ENCODE data around the gene MTX3.
A peak's percentile ranks its signal among the peaks of the same experiment; 100 is the strongest.

Gene MTX3, protein sequence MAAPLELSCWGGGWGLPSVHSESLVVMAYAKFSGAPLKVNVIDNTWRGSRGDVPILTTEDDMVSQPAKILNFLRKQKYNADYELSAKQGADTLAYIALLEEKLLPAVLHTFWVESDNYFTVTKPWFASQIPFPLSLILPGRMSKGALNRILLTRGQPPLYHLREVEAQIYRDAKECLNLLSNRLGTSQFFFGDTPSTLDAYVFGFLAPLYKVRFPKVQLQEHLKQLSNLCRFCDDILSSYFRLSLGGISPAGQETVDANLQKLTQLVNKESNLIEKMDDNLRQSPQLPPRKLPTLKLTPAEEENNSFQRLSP

DNA sequence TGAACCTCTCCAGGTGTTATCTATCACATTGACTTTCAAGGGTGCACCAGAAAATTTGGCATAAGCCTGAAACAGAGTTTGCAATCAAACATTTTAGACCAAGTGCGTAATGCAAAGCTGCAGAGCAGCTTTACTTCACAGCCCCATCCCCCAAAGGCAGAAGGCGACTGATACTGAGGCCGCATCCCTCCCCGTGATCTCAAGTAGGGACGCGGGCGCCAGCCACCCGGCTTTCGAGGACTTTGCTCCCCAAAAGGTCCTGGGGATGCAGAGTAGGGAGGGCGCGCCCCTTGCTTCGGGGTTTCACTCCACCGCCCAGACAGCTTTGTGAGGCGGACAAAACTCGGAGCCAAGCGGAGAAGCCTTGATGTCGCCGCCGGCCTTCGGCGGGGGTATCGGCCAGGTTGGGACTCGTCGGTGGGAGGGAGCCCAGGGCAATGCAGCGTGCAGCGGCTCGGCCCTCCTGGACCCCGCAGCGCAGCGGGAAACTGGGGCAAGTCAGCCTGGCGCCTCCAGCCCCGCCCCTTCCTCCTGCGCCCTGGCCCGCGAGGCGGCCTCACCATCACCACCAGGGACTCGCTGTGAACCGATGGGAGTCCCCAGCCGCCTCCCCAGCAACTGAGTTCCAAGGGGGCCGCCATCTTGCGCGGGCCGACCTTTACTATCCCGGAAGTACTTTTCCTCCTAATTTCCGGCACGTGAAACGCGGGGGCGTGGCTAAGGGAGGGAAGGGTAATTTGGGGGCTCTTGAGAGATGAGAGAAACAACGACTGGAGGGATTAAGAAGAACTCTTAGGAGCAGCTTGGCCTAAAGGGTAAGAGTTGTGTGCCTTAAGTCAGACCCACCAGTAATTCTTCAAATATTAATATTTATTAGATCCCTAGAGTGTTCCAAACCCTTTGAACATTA lies at the start of gene MTX3:
MTX3 (minus strand) TSS at position 665 of the 910 bp plus-strand sequence; CDS start at position 641, 24 bp downstream.
- DNase-seq: peak; percentile 83

DNA sequence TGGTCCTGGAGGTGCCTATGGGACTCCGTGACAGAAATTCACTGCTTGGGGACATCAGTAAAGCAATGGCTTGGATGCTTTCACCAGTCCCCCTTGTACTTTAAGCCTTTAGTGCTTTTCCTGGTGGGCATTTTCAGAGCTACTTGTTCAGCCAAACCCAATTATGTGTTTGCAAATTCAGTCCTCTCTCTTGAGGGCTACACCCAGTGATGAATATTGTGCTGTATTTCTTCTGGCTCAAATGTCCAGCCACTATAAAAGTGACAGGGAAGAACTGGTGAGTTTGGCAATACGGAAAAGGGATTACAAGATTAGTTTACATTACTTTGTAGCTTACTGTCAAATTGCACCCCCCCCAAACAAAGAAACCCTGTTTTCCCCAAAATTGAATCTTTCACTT lies 48.6 kb upstream of the MTX3 start:
- no peak for DNase-seq

DNA sequence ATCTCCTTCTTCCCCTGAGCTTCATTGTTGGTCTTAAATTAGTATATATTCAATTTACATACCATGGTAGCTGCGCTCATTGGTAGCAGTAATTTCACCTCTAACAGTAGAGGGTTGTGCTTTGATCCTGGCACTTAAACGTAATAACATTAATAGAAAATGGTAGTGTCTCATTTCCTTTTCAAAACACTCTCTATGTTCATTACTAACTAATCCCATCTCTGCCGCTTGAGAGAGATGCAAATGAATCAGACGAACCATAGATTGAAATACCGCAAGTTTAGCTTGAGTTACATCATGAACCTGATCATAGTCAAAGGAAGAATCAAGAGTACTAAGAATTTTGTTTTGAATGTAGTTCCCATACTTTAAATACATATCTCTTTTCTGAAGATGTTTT lies 46.3 kb upstream of the MTX3 start:
- DNase-seq: no peak

DNA sequence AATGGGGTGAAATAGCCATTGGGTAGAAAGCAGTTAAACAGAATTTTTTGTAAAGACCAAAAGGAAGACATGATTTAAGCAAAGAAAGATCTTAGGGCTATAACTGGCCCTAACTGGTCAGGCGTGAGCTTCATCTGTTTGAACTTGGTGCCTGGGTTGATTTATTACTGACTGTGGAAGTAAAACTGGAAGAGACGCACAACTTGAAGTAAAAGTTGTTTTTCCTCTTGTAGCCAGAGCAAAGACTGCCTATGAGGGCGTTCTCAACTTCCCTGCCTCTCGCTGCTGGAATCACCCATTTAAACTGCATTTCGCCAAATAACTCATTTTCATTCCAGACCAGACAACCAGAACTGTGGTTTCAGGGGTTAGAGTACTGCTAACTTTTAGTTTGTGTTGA lies 45.6 kb upstream of the MTX3 start:
- no peak for DNase-seq

GRCh38 chr5:80035839-80036238 lies 44.8 kb upstream of the MTX3 start:
- no peak for DNase-seq

DNA sequence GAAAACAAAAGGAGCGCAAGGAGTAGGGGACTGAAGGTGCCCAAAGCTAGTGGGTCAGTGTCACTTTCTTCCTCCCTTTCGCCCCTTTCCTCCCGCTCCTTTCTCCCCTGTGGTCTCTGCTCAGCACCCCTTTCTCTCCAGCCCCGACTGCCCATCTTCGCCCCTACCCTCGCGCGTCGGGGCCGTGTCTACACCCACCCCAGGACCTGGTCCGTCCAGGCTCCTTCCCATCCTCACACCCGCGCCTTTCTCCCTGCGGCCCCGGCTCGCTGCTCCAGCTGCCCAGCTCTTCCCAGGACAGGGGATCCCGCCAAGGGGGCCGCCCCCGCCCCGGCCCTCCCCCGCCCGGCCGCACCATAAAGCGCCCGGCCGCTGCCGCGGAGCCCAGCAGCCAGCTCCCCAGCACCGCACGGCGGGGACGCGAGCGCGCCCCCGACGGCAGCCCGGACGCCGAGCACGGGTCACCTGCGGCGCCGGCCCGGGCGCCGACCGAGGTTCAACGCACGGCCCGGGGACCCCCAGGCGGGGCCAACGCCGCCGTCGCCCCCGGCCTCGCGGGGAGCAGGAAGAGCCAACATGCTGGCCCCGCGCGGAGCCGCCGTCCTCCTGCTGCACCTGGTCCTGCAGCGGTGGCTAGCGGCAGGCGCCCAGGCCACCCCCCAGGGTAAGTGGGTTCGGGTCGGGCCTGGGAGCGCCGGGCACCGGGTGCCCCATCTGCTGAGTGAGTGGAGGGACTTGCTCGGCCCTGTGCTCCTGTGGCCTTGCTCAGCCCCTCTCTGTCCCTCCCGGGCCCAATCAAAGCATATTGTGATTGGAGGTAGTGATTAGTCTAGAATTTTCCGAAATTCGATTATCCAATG lies 44.1 kb upstream of the MTX3 start, which contains the start of gene THBS4:
THBS4 (plus strand) TSS at position 387 of the 860 bp plus-strand sequence; CDS start at position 577, 190 bp downstream.
- DNase-seq: no peak

DNA sequence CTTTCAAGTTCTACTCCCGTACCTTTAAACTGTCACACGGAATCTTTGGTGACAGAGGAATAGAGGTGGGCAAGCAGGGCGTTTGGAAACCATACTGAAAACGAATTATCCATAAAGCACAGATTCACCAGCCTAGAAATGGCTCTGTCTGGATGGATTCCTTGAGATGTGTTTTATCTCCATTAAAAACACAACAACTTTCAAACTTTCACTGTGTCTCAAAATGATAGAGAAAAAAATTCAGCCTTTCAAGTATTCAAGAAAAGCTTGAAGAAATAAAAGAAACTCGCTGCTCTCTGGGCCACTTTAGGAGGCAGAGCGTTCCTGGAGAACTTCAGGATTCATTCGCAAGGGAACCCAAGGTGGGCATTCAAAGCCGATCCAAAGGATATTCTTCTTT lies 43.5 kb upstream of the MTX3 start:
- no peak for DNase-seq

DNA sequence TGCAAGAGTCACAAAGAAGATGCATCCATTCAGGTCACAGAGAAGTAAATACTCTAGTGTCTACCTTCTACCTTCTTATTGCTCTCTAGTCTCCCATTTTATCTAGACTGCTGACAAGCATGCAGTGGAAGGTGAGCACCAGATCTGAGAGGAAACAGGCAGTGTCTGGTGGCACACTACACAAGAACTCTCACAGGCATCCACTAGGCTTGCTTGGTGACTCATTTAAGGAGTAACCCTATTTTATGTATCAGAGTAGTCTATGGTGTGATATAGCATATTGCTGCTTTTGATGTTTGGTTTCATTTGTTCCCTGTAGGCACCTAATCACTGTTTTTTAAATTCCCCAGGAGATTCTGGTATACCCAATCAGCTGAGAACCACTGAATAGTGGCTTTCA lies 42.5 kb upstream of the MTX3 start:
- no peak for DNase-seq

GRCh38 chr5:80031109-80031508 lies 40.0 kb upstream of the MTX3 start:
- DNase-seq: no peak

DNA sequence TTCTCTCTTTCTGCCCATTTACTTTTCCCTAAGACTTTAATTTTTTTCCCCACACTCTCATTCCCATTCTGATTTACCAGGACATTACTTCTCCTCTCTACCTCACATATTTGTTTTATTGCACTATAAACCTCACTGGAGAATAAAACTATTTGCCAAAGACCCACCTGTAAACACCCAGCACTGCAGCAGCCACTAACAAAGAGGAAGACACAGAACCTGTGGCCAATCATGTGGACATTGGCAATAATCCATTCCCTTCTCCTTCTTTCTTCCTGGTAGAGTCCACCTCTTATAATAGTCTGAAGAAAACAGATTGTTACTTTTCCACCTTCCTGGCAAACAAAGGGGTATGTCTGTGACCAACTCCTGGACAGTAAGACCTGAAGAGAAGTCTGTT lies 35.8 kb upstream of the MTX3 start:
- no peak for DNase-seq

DNA sequence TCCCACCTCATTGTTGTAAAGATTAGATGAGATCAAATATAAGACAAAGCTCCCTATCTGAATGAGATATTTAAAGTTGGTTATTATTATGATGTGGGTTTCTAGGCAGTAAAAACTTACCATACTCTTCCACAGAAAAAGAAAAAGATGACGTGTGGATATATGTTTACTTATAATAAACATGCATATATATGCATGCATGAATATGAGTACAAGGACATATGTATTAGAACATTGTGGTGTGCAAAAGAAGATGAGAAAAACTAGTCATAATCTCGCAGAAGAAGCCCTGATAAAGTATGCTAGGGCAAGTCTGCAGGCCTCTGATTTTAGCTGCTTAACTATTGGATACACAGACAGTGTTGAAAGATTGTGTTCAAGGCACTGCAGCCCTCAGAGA lies 34.0 kb upstream of the MTX3 start:
- DNase-seq: no peak

DNA sequence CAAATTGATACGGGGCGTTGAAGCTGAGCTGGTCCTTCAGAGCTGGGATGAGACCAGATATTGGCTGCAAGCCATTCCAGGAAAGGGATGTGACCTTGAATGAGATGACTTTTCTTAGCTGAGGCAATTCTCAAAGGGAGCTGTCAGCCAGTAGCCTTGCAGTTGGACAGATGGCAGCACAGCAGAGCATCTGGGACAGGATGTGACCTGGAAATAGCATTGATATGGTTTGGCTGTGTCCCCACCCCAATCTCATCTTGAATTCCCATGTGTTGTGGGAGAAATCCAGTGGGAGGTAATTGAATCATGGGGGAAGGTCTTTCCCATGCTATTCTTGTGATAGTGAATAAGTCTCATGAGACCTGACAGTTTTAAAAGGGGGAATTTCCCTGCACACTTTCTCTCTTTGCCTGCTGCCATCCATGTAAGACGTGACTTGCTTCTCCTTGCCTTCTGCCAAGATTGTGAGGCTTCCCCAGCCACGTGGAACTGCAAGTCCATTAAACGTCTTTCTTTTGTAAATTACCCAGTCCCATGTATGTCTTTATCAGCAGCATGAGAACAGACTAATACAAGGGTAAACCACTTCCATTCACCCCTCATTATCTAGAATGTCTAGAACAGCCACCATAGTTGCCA lies 19.8 kb upstream of the MTX3 start:
- DNase-seq: peak; percentile 66

DNA sequence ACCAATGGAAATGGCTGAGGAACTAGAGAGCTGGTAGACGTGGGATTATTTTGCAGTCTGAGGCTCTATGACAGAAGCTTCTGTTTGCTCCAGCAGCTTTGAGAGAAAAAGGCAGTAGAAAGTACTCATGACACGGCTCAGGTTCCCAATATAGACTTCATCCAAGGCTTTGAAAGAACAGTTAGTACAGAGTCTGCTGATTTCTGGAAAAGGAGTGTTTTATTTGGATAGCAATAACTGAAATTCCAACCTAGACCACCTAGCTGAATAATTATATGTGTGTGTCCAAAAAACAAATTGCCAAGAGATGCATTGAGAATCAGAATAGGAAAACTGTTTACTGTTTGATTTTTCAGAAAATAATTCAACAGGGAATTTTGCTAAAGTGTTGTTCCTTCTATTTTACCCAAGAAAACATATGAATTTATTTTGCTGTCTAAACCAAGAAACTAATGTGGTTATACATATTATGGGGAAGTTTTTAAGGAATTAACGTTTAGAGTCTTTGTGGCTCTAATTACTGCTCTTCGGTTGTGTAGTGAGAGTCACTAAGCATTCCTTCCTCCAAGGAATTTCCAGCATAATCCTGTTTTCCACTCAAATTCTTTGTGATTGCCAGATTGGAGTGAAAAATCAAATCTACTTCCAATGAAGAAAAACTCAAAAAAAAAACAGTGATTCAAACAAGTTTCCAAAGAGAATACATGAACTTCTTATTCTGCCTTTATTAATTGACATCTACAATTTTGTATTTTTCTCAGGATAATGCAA lies 18.1 kb upstream of the MTX3 start:
- DNase-seq: no peak

GRCh38 chr5:80002677-80003076 lies 11.6 kb upstream of the MTX3 start:
- no peak for DNase-seq

GRCh38 chr5:79999722-80000121 lies 8.7 kb upstream of the MTX3 start:
- no peak for DNase-seq

DNA sequence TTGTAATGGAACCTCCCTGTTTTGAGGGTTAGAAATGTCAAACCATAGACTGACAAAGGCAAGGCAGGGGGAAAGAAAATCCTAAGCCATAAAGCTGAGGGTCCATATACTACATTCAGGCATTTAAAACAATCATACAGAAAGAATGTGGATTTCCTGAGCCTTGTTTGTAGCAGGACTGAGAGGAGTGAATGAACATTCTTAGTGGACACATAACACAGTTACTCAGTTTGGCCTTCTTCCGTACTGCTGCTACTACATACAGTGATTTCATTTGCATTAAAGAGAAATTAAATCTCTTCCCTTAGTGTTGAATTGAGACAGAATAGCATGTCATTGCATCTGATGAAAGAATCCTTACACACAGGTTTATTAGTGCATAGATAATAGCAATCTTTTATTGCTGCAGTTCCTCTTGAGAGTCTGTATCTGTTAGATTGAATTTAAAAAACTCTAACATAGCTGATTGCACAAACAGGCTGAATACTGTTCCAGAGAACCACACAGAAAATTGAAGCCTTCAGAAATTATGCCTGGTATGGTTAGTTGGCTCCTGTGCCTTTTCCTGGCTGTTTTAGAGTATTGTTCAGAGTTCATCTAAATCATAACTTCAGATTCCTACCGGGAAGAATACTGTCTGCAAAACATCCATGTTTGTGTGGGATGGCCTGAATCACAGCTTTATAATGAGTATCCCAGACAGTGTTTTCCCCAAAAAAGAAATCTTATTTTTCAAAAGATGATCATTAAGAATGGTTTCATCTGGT lies 2.0 kb upstream of the MTX3 start:
- DNase-seq: no peak

DNA sequence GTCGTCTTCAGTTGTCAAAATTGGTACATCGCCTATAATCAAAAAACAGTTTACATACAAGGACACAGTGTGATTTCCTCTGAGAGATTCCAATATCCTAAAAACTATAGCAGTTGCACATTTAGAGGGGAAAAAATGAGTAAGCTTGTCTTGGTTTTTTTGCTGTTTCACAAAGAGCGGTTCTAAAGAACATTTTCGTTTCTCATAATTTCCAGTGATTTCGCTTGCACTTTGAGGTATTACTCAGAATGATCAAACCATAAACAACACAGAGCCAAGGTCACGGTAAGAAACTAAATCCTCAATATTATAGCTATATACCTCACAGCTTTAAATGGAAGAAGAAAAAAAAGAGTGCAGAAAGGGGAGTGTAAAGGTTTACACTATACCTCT lies 861 bp downstream of the MTX3 start:
- no peak for DNase-seq

DNA sequence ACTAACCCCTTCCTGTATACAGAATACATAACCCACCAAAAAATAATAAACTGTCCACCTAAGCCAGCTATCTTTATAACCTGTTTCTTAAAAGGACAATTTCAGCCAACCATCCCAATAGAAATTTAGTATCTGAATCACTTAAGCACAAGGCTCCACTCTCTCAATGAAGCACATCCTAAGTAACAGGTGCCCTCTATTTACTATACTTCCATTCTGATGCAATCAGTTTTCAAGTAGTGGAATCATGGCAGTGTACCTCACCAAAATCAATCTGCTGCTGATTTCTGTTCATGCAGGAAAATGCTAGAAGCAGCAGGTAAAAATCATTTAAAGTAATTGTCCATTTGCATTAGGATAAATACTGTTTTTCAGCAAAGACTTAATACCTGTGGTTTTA lies 4.8 kb downstream of the MTX3 start:
- no peak for DNase-seq

DNA sequence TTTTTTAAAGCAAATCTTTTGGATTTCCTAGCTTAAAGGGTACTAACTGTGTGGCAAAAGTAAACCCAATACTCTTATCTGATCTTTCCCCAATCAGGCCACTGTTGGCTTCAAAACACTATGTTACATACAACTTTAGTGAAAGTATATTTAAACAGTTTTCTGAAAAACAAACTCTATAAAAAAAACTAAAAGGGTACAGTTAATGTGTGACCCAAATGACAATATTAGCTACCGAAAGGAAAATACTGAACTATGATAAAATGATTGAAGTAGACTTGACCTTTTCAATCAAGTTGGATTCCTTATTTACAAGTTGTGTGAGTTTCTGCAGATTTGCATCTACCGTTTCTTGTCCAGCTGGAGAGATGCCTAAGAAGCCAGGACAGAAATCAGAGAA lies 5.8 kb downstream of the MTX3 start:
- no peak for DNase-seq

DNA sequence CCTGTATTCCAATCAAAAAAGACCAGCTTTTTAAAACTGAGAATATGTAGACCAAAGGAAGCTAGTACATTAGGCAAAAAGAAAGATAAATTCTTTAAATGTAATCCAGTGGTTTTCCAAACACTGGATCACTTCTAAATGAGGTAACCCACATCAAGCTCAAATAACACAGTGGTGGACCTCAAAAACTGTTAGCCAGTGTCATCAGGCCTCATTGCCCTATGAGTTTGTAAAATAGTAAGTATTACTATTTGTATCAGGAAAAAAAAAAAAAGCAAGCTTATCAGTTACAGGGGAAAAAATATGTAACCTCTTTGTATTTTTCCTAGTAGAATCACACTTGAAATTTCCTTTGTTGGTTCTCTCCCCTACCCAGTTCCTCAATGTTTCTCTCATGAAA lies 6.7 kb downstream of the MTX3 start:
- DNase-seq: no peak

DNA sequence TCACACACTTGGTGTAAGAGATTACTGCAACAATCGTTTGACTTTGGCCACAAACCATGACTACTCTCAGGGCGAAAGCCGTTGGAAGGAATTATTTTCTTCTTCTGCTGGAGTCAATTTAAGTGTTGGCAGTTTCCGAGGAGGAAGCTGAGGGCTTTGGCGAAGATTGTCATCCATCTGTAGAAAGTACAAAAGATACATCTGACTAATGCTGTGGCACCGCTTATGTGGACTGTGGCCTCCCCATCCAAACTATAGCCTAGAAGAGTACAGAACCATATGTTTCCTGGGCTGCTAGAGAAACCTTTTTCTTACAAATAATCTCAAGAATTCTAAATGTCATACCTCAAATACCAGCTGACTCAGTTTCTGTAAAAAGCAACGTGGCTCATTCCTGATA lies 7.4 kb downstream of the MTX3 start:
- no peak for DNase-seq

Data from DMS 273 treated with DMSO at 0.1 percent for 48 hours (cell line).